Mucosa of descending colon (tissue), 3 donors: Measurements from ENCODE around the gene INS. TPM values are rescaled to one million over a fixed set of nuclear protein-coding genes. Genes with fewer than 3 reads are reported as not detected.

Source experiments
- ATAC-seq: fragments of 200-7000 bp; cut with Tn5 transposase; one replicate; pipeline ENCODE4 v1.9.1; 2020; ENCODE audit warnings: mild to moderate bottlenecking, moderate library complexity
- DNase-seq, 3 donors: peaks; one replicate each; pipeline ENCODE4 v3.0.0-alpha.2; 2020
- H3K36me3 ChIP-seq: fragments of 200-600 bp; one replicate; pipeline ENCODE4 v1.8.0; 2021; ENCODE audit warnings: low read depth, mild to moderate bottlenecking
- H3K4me1 ChIP-seq: fragments of 200-600 bp; one replicate; pipeline ENCODE4 v1.8.0; 2021; ENCODE audit warnings: low read depth, mild to moderate bottlenecking
- H3K4me3 ChIP-seq: fragments of 200-600 bp; one replicate; pipeline ENCODE4 v1.8.0; 2021; ENCODE audit warnings: mild to moderate bottlenecking
- H3K9me3 ChIP-seq: fragments of 200-600 bp; one replicate; pipeline ENCODE4 v1.8.0; 2021; ENCODE audit warnings: mild to moderate bottlenecking
- intact Hi-C, 2 donors: fragments of 100-400 bp; cut with DNase I in 1 of 2; cut with micrococcal nuclease in 1 of 2; formaldehyde crosslinking; loops; one replicate each; pipeline versions ENCODE4 v1.11.0 to v1.11.1; 2022; cut with DNase I, micrococcal nuclease
- total RNA-seq, 3 donors: library from RNA; stranded (reverse); fragmentation: NEBNext Ultra II Directional in 2 of 3; extraction: Animal tissue kit (Norgen Biotek cat#: 25700) in 2 of 3; gene quantifications; one replicate each; pipeline versions ENCODE4 v1.2.1 to v1.2.4, GENCODE V29; 2021 to 2023
- TF ChIP-seq, protein P1 (sequence below): fragments of 200-600 bp; IDR thresholded peaks from one replicate; pipeline ENCODE4 v1.8.0; 2022; ENCODE audit warnings: antibody characterized with exemption, mild to moderate bottlenecking
- donor health status: DM: no; HTN: no; CAD: no; lungs with moderate emphysema.
- donor health status: DM: no; HTN: no; CAD: no.
- donor health status: DM: no; HTN: yes; CAD: no.

INS gene
- total RNA-seq, 3 donors from 2014 or later: not detected

DNA sequence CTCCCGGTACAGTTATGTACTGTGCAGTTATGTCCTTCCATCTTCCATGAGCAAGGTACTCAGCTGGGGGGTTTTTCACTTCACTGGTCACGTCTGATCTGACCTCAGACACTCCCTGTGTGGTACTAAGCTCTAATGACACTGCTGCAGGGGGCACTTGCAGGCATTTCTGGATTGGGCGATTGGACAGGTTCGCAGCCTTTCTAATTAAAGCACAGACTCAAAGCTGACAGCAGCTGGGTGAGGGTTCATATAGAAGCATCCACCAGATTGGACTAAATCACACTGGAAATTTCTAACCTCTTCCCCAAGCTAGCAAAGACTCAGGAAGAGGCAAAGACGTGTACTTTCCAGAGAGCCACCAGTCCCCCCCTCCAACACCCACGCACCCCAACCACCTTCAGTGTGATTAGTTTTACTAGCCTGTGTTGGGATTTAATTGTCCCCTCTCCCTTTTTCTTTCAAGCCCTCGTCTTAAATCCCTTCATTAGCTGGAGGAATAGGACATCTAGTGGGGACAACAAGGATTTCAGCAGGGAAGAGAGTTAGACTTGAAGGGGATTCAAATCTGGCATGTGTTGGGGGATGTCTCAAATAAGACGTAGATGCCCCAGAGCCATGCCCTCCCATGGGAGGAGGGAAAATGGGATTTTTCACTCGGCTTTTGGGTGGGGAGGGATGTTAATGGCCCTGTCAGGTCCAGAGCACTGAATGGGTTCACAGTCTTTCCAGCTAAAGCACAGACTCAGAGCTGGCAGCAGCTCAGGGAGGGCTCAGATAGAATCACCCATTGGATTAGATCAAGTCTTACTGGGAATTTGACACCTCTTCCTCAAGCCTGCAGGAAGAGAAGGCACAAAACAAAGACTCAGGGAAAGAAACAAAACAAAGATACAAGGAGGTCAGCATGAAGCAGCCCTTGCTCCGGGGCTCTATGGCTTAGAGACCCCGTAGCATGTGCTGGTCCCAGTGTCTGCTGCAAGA is 10.9 kb downstream of the INS start:
- TF ChIP-seq, protein P1, sequence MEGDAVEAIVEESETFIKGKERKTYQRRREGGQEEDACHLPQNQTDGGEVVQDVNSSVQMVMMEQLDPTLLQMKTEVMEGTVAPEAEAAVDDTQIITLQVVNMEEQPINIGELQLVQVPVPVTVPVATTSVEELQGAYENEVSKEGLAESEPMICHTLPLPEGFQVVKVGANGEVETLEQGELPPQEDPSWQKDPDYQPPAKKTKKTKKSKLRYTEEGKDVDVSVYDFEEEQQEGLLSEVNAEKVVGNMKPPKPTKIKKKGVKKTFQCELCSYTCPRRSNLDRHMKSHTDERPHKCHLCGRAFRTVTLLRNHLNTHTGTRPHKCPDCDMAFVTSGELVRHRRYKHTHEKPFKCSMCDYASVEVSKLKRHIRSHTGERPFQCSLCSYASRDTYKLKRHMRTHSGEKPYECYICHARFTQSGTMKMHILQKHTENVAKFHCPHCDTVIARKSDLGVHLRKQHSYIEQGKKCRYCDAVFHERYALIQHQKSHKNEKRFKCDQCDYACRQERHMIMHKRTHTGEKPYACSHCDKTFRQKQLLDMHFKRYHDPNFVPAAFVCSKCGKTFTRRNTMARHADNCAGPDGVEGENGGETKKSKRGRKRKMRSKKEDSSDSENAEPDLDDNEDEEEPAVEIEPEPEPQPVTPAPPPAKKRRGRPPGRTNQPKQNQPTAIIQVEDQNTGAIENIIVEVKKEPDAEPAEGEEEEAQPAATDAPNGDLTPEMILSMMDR: no peak
- H3K4me3 ChIP-seq: no peak overlapping the region
- no peaks in the 10 kb centered on the region for H3K36me3 ChIP-seq
- ATAC-seq (no peak), DNase-seq (no peak)
- H3K4me1 ChIP-seq: peaks cover 5% of the 10 kb centered on the region
- intact Hi-C loops: no loop called here
- no peaks in the 10 kb centered on the region for H3K9me3 ChIP-seq

DNA sequence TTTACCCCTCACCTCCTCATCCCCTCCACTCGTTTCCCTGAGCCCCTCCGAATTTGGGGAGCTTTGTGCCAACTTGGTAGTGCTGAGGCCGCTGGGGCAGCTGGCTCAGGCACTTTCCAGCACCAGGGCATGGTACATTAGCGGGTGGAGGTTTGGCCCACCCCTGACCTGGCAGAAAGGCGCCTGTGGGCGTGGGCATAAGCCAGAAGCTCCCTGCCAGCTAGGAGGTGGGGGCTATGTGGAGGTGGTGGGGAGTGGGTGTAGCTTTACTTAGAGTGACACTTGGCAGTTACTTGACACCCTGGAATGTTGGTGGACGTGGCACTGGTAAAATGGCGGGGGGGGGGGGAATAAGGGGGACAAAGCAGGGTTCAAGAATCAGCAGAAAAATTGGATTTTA is 11.5 kb downstream of the INS start:
- TF ChIP-seq, protein P1: no peak
- intact Hi-C loops: no loop called here
- H3K4me1 ChIP-seq: peaks cover 5% of the 10 kb centered on the region
- ATAC-seq (no peak), DNase-seq (no peak)
- H3K36me3 ChIP-seq: no peaks in the 10 kb centered on the region
- H3K4me3 ChIP-seq: no peak overlapping the region
- H3K9me3 ChIP-seq: no peaks in the 10 kb centered on the region

DNA sequence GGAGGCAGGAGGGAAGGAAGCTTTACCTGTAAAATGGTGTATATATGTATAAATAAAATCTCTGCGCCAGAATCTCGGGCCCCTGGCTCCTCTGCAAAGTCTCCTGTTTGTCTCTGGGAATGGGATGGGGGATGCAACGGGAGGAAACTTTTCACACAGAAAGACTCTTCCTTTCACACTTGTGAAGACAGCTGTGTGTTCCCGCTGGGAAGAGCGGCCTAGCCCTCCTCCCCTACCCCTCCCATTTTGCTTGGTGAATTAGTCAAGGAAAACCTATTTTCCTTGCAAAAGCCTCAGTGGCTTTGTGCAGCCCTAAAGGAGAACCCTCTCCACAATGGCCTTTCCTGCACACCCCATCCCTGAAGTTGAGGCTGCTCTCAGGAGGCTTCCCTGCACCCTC is 12.4 kb downstream of the INS start:
- Histone ChIP-seq H3K36me3 (no peaks in the 10 kb centered on the region), H3K4me3 (no peak overlapping the region), H3K4me1 (peaks cover 5% of the 10 kb centered on the region), H3K9me3 (no peaks in the 10 kb centered on the region)
- no peak for DNase-seq
- intact Hi-C loops: no loop called here
- TF ChIP-seq, protein P1: no peak
- no peak for ATAC-seq

DNA sequence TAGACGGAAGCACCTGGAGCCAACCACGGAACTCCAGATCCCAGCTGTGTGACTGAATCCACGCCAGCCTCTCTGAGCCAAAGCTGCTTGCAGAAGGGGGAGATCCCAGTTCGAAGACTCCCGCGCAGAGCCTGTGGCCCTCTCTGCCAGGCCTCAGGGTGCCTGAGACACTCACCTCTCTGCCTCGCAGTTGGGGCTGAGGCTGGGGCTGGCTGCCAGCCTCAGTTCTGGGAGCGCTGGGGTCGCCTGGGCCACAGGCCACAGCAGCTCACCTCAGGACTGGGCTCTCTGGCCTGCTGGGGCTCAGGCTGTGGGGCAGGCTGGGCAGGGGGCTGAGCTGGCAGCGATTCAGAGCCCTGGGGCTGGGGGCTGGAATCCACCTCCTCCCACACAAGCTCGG is 13.6 kb downstream of the INS start:
- no peaks in the 10 kb centered on the region for H3K36me3 ChIP-seq
- peaks cover 5% of the 10 kb centered on the region for H3K4me1 ChIP-seq
- H3K9me3 ChIP-seq: no peaks in the 10 kb centered on the region
- intact Hi-C loops: no loop called here
- TF ChIP-seq, protein P1: no peak
- H3K4me3 ChIP-seq: no peak overlapping the region
- no peak for DNase-seq
- no peak for ATAC-seq

DNA sequence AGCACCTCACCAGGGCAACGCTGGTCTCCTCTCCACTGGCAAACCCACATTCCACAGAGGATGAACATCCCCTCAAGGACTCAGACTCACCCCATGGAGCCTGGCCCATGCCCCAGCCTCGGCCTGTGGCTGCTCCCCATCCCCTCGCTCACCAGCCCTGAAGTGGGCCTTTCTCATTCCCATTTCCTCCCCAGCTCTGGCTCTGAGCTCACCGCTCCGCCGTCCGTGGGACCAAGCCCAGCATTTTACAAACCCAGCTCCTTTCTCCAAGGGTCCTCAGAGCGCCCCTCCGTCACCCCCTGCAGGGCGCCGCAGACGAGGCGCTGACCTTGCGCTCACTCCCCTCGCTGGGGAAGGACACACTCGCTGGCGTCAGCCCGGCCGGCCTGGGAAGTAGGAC is 15.0 kb downstream of the INS start:
- intact Hi-C loops: no loop called here
- Histone ChIP-seq H3K36me3 (no peaks in the 10 kb centered on the region), H3K4me1 (no peaks in the 10 kb centered on the region), H3K4me3 (no peak overlapping the region), H3K9me3 (no peaks in the 10 kb centered on the region)
- DNase-seq (no peak), ATAC-seq (no peak)
- TF ChIP-seq, protein P1: no peak
